ENCODE results near the gene LIN28A. TPM values are rescaled to one million over a fixed set of nuclear protein-coding genes. Genes with fewer than 3 reads are reported as not detected.

LIN28A gene
- total RNA-seq, 1 experiment from 2014 or later, result 1,289 TPM

DNA sequence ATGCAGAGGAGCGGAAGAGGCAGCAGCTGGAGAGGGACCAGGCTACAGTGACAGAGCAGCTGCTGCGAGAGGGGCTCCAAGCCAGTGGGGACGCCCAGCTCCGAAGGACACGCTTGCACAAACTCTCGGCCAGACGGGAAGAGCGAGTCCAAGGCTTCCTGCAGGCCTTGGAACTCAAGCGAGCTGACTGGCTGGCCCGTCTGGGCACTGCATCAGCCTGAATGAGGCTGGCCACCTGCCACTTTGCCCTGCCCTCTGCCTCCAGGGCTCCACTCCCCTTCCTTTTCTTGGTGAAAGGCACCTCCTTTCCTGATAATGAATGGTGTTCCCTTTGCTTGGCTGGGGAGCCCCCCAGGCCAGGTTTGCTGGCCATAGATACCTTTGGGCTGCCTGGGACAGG, 58.3 kb downstream of the LIN28A start:
- H2BK120ac ChIP-seq (ENCODE audit: low read depth, low read length, poor library complexity, severe bottlenecking), result no peak overlapping the region
- TF ChIP-seq, protein P1, sequence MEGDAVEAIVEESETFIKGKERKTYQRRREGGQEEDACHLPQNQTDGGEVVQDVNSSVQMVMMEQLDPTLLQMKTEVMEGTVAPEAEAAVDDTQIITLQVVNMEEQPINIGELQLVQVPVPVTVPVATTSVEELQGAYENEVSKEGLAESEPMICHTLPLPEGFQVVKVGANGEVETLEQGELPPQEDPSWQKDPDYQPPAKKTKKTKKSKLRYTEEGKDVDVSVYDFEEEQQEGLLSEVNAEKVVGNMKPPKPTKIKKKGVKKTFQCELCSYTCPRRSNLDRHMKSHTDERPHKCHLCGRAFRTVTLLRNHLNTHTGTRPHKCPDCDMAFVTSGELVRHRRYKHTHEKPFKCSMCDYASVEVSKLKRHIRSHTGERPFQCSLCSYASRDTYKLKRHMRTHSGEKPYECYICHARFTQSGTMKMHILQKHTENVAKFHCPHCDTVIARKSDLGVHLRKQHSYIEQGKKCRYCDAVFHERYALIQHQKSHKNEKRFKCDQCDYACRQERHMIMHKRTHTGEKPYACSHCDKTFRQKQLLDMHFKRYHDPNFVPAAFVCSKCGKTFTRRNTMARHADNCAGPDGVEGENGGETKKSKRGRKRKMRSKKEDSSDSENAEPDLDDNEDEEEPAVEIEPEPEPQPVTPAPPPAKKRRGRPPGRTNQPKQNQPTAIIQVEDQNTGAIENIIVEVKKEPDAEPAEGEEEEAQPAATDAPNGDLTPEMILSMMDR (conservative IDR thresholded peaks at IDR 0.05), result no peak
- Mint-ChIP-seq H3K36me3 (ENCODE audit: insufficient read depth in 1 of 3, low read depth in 3 of 3) (peaks cover 27 to 71% (median 61%) of the 10 kb centered on the region in 3 experiments), H3K27ac (peak overlapping the region in 2 of 3 experiments; percentile 52 to 74; a peak in 3 of 7 replicates), H3K9me3 (no peaks in the 10 kb centered on the region), H3K4me1 (peaks cover 30% of the 10 kb centered on the region in 2 experiments), H3K4me3 (no peak overlapping the region), H3K27me3 (ENCODE audit: low read depth) (no peaks in the 10 kb centered on the region; the same call in 1 of the 2 replicates)
- no peak overlapping the region for H2BK5ac ChIP-seq (ENCODE audit: insufficient read length, low read length)
- H3K4me1 ChIP-seq (ENCODE audit: insufficient read depth, low read length), result no peaks in the 10 kb centered on the region; the same call in 1 of the 2 replicates
- no peak overlapping the region for H3K23ac ChIP-seq (ENCODE audit: insufficient read length, low read depth, low read length)
- H2AK5ac ChIP-seq (ENCODE audit: insufficient read length, low read length), result no peak overlapping the region
- no peak overlapping the region for H3T11ph ChIP-seq (ENCODE audit: low read length)
- no peak overlapping the region for H2AFZ ChIP-seq (ENCODE audit: low read length)
- no peaks in the 10 kb centered on the region for H4K20me1 ChIP-seq (ENCODE audit: control insufficient read depth, insufficient read depth, insufficient read length)
- H3K14ac ChIP-seq (ENCODE audit: insufficient read depth, low read length), result no peak overlapping the region
- no peak overlapping the region for H2BK20ac ChIP-seq (ENCODE audit: low read depth, low read length, poor library complexity, severe bottlenecking)
- no peak overlapping the region for H4K91ac ChIP-seq (ENCODE audit: insufficient read length, low read depth, low read length)
- no peaks in the 10 kb centered on the region for H3K79me1 ChIP-seq (ENCODE audit: insufficient read depth, low read depth, low read length, poor library complexity, severe bottlenecking)
- peaks cover 10% of the 10 kb centered on the region for H3K23me2 ChIP-seq (ENCODE audit: insufficient read length, low read depth, low read length, poor library complexity, severe bottlenecking)
- H3K4me2 ChIP-seq (ENCODE audit: insufficient read depth, insufficient read length, low read length), result no peak overlapping the region
- no peaks in the 10 kb centered on the region for H3K27me3 ChIP-seq (ENCODE audit: insufficient read depth, low read length)
- DNase-seq, result no peak
- peaks cover 4% of the 10 kb centered on the region; the same call in 1 of the 2 replicates for H3K79me2 ChIP-seq (ENCODE audit: insufficient read depth, low read length)
- H4K8ac ChIP-seq (replicated peaks; ENCODE audit: insufficient read length, low read depth, low read length), result no peak overlapping the region
- H3K9ac ChIP-seq (ENCODE audit: extremely low read depth, insufficient read length, low read length), result no peak overlapping the region
- H2BK12ac ChIP-seq (ENCODE audit: insufficient read length, low read depth, low read length), result no peak overlapping the region
- H3K56ac ChIP-seq (ENCODE audit: insufficient read length, low read depth, low read length), result no peak overlapping the region
- H3K27ac ChIP-seq (ENCODE audit: insufficient read length, low read depth, low read length), result no peak overlapping the region
- H3K9me3 ChIP-seq (ENCODE audit: control insufficient read depth, low read depth, low read length), result no peaks in the 10 kb centered on the region
- no peak overlapping the region for H3K18ac ChIP-seq (ENCODE audit: insufficient read length, low read depth, low read length)
- WGBS (ENCODE audit: extremely low coverage, insufficient read length, low lambda C conversion rate), result no CpG with 5 or more reads among the region's 10 CpGs
- H3K4ac ChIP-seq (ENCODE audit: low read depth, low read length), result no peak overlapping the region
- H2BK15ac ChIP-seq (ENCODE audit: low read depth, low read length), result no peak overlapping the region
- H4K5ac ChIP-seq (ENCODE audit: insufficient read length, low read depth, low read length), result no peak overlapping the region
